ENCODE measurements around the gene HHIPL1.

Gene HHIPL1

DNA sequence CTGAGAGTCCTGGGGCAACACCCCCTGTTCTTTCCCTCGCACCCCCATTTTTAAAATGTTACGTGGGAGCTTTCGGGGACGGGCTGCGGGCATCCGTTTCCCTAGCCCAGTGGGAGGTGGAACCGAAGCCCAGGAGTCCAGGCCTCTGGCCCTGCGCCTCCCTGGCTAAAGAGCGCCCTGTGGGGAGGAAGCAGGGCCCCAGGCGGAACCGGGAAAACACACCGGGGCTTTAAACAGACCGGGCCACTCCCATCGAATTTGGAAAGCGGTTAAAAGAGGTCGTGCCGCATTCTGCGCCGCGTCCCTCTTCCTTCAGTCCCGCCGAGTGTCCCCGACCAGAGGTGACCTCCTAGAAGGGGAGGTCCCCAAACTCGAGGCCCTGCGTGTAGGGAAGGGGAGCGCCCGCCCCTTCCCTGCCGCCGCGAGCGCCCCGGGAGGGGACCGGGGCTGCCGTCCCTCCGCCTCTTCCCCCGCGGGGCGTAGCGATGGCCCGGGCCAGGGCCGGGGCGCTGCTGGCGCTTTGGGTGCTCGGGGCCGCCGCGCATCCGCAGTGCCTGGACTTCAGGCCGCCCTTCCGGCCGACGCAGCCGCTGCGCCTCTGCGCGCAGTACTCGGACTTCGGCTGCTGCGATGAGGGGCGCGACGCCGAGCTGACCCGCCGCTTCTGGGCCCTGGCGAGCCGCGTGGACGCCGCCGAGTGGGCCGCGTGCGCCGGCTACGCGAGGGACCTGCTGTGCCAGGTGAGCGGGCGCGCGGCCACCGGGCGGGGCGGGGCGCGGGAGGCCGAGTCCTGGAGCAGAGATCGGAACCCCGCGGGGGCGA, at the start of gene HHIPL1:
HHIPL1 (plus strand) TSS at position 407 of the 822 bp plus-strand sequence; CDS start at position 486, 79 bp downstream.
- no peak for DNase-seq (ENCODE audit: low read depth)

DNA sequence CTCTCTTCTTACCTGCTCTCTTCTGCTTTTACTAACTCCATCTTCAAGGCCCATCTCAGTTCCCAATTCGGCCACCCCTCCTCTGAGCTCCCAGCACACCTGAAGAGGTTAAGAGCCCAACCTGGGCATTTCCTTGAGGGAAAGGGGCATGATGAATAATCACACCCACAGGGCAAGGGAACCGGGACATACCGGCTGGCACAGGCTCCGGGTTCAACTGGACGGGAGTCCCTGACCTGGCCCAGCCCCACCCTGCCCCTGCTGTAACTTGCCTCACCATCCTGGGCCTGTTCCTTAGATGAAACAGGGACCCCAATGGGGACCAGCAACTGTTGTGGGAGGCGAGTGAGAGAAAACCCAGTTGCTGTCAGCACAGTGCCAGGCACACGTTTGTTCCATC, 49.4 kb upstream of the HHIPL1 start:
- no peak for DNase-seq (ENCODE audit: low read depth)

DNA sequence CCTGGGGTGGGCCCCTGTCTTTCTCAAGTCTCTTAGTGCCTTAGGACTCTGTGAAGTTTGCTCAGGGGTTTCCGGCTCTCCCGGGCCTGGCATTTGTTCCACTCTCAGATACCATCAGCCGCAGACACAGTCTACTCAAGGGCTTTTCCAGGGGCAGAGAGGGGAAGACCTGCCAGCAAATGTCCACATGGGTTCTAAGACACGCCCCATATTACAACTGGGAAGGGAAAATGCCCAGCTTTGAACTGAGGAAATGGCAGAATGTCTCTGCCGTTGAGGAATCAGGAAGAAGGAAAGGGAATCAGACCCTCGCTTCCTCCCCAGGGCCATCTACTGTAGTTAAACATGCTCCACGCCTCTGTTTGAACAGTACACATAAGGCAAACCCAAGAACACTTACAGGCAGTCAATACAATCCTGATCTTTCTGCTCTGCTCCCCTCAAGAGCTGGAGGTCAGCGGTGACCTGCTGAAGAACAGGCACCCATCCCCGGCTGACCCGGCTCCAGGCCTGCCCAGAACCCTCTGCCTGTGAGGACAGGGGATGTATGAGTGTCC, 48.8 kb upstream of the HHIPL1 start:
- DNase-seq (ENCODE audit: low read depth), result no peak

DNA sequence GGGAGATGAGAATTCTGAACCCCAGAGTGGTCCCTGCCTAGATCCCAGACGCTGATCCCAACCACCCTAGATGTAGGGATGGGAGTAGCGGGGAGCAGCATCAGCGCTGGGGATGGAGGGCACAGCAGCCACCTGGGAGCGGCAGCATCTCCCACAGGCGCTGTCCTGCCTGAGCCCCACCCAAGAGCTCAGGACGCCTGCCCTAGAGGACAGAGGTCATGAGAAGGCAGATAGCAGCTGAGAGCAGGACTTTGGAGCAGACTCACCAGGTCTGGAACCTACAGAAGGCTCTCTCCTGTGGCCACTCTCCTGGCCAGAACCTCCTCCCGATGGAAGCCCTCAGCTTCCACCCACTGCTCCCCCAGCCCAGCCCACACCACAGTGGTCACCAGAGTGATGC, 48.2 kb upstream of the HHIPL1 start:
- no peak for DNase-seq (ENCODE audit: low read depth)

DNA sequence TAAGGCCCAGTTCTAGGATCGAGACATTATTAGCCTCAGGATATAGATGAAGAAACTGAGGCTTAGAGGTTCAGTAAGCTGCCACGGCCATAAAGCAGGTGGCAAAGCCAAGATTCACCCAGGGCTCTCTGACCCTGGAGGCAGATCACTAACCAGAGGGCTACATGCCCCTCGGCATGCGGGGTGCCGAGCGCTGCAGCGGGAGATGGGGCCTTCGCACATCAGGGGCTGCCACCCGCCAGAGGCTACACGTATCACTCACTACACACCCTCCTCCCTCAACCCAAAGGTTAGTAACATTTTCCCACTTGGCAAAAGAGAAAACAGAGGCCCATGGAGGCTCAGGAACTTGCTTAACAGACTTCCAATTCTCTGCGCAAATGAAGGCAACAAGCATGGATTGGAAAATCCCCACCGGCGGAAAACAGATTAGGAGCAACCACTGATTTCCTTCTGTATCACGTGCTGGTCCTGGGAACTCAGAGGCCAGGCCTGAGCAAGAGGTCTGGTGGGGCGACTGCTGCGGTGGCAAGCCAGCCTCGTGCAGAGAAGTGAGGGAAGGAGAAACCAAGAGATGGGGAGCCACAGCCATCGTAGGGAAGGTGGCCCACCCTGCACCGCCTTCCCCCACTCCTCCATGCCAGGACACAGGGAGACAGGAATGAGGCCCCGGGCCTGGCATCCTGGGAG, 46.9 kb upstream of the HHIPL1 start:
- no peak for DNase-seq (ENCODE audit: low read depth)

DNA sequence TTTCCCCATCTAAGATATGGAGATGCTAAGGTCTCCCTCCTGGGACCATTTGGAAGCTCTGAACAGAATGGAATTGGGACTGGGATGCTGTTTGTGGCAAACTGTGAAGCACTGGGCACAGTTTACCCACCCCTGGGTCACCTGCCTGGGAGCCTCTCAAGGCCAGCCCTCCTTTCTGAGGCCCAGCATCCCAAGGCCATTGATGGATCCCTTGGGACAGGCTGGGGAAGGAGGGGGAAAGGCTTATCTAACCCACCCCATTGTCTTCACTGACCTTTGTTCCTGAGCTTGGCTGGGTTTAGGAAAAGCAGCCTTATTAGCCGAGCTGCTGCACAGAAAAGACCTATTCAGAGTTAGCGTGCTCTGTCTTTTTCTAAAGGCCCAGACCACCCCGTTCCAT, 46.2 kb upstream of the HHIPL1 start:
- no peak for DNase-seq (ENCODE audit: low read depth)

DNA sequence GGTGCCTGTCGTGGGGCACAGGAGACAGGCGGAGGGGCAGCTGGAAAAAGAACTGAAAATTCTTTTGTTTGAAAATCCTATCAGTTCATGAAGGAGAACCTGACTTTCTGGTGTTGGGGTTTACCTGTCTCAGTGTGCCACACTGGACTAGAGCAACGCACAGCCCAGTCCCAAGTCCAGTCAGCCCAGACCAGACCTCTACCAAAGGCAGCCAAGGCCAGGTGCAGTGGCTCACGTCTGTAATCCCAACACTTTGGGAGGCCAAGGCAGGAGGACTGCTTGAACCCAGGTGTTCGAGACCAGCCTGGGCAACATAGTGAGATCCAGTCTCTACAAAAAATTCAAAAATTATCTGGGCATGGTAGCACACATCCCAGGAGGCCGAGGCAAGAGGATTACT, 45.5 kb upstream of the HHIPL1 start:
- DNase-seq (ENCODE audit: low read depth), result no peak

DNA sequence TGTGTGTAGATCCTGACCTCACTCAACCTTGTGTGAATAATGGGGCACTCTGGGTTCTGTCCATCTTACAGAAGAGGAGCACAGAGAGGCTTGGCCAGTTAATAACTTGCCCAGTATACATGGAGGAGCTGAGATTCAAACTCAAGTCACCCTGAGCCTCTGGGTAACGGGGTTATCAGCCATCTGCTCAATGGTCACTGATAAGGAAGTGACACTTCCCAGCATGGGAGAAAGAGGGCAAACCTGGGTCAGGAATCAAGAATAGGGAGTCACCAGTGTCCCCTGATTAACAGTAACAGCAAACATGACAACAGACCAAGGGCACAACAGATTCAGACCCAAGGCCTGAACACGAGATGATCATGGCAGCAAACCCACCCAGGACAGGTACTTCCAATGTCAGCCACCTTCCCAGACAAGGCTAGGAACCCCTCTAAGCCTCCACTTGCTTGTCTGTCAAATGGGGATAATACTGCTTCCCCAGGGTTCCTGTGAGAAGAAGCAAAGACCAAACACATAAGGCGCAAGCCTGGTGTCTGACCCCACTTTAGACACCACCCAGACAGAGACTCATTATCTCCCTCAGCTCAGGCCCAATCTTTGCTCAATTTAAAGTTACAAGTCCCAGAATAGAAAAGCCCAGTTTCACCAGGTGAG, 44.6 kb upstream of the HHIPL1 start:
- no peak for DNase-seq (ENCODE audit: low read depth)

DNA sequence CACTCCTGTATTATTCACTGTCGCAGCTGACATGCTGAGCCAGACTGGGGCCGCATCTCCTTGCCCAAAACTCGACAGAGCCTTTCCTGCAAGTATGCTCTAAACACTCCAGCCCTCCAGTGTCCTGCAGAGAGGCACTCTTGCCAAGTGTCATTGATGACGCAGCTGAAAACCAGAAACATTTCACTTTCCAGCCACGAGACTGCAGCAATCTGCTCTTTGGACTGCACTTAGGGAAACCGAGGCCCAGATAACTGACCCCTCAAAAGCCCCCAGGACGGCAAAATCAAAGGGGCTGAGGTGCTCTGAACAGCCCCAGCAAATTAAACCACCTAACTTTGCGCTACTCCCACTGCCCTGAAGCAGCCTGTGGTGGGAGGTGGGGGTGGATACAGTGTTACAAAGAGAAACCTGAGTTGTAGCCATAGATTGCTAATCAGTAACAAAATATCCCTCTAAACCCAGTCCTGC, 43.5 kb upstream of the HHIPL1 start:
- DNase-seq (ENCODE audit: low read depth), result no peak

DNA sequence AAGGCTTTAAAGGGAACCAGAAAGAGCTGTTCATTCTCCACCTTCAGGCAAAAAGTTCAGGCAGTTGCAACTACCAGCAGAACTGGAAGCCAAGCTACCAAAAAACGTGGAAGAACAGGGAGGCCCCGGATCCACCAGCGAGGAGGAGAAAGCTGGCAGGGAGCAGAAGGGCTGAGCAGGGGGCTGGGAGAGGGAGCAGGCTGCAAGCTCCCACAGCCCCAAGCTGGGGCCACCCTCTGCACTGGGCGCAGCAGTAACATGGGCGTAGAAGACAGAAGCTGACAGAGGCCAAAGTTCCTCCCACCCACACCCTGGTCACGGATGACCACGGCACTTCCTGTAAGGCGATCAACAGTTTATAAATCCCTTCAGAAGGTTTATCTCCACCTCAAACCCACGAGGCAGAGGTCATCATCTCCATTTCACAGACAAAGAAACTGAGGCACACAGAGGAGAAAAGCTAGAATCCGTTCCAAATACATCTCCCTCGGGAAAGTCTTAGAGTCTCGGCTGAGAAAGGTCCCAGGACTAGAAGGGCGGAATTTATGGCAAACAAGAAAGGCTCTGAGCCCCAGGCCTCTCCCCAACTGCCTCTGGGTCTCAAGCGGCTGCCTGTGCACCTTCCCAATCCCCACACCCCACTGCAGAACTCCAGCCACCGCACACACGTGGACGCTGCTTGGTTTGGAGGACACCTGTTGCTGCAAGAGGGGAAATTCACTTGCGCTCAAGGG, 42.7 kb upstream of the HHIPL1 start:
- DNase-seq (ENCODE audit: low read depth), result no peak

DNA sequence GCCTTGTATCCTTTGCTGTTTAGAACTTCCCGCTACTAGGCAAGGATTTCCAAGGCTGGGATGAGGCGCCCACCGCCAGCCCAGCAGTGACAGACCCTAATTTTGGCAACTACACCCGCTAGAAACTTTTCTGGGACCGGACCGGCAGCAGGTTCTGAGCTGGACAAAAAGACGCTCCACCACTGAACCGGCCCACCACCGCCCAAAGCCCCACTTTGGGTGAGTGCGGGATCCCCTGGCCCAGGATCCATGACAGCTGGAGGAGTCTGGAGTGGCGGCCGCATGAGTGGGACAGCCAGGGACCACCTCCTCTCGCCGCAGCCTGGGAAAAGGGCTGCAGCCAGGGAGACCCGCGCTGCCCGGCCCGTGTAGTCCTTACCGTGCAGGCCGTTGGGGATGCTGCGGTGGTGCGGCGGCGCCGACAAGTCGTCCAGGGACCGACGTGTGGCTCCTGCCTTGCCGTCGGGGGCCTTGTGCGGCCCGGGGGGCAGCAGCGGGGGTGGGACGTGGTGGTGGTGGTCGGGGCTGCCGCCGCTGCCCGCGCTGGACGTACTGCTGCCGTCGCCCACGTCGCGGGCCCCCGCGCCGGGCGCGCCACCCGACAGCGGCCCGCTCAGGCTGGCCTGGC, 42.0 kb upstream of the HHIPL1 start:
- DNase-seq (ENCODE audit: low read depth), result no peak

DNA sequence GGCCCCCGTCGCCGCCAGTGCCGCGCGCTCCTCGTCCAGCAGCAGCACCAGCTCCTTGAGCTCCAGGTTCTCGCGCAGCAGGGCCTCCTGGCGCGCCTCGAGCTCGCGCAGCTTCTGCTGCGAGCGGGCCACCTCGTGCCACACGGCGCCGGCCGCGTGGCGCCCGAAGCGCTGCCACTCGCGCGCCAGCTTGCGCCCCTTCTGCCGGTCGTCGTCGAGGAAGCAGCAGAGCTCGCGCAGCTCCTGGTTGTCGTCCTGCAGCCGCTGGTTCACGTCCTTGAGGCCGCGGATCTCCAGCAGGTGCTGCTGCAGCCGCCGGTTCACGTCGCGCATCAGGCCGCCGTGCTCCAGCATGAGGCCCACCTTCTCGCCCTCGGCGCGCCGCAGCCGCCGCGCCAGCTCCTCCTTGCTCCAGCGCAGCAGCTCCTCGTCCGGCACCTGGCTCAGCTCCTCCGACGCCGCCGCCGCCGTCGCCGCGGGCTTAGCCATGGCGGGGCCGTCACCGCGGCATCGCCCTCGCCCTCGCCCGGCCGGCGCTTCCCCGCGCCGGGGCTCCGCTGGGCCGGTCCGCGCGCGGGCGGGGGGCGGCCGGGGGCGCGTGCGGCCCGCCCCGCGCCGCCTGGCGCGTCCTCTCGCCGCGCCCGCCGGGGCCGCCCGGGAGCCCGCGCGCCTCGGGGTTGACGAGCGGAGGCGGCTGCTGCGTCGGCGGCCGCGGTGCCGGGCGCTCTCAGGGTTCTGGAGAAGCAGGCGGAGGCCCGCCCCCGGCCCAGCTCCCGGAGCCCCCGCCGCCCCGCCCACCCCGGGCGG, 41.3 kb upstream of the HHIPL1 start, which contains the start of gene CCDC85C:
CCDC85C (minus strand) TSS at position 737 of the 807 bp plus-strand sequence; CDS start at position 489, 248 bp downstream.
- peak; percentile 5 for DNase-seq (ENCODE audit: low read depth)

DNA sequence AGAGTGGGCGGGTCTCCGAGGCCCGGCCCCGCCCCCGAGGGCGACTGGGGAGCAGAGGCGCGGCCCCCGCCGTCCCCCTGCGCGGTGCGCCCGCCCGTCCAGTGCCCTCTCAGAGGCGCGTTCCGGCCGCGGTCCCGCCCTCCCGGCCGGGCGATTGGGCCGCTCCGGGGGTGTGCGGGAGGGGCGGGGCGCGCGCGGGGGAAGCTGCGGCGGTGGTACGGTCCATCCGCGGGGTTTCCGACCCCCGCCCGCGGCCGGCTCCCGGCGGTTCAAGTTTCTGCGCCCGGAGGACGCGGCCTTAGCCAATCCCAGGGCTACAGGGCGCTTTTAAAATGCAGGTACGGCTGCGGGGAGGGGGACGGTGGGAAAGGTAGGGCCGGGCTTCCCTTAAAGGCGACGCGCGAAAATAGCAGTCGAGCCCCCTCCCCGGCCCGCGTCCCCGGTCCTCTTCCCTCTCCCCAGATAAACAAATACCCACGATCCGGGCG, 40.6 kb upstream of the HHIPL1 start:
- peak; percentile 77 for DNase-seq (ENCODE audit: low read depth)

DNA sequence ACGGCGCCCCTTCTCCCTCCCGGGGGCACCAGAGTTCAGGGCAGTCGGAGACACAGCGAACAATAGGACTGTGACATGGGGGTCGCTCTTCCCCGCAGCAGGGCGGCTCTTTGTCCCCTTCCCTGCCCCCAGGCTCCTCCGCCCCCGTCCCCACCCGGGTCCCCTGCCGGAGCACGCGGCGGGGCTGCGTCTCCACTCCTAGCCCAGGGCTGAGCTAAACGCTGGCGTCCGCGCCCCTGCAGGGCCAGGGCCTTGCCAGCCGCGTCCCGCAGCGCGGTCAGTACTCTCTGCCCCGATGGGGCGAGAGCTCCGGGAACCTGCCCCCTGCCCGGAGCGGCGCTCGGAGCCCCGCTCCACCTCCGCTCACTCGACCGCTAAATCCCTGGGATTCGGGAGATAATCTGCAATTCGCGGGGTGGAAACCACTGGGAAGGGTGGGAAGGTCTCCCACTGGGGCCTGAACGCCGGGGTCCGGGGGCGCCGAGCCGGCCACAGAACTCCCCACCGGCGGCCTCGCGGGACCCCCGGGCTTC, 40.1 kb upstream of the HHIPL1 start:
- DNase-seq (ENCODE audit: low read depth), result no peak

DNA sequence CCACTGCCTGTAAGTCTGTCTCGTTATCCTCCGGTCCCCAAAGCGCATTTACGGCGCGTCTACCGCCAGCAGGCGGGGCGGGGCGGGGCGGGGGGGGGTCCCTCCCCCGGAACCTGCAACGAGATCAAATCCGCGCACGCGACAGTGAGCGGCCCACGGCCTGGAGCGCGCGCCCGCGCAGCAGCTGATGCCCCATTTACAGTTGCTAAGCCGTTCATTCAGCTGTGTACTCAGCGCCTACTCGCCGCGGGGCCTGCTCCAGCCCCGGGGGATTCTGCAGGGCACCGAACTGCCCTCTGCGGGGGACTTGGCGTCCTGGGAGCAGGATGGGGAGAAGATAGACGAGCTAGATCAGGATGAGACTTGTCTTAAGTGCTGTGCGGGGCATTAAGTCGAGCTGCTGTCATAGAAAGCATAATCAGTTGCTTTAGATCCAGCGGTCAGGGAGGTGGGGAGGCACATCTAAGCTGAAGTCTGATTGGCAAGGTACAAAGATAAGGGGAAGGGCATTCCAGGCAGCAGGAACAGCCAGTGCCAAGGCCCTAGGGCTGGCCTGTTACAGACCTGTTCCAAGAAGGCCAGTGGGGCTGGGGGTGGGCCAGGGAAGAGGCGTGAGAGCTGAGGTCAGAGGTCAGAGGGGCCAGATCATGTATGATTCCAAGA, 39.5 kb upstream of the HHIPL1 start:
- DNase-seq (ENCODE audit: low read depth), result peak; percentile 38

DNA sequence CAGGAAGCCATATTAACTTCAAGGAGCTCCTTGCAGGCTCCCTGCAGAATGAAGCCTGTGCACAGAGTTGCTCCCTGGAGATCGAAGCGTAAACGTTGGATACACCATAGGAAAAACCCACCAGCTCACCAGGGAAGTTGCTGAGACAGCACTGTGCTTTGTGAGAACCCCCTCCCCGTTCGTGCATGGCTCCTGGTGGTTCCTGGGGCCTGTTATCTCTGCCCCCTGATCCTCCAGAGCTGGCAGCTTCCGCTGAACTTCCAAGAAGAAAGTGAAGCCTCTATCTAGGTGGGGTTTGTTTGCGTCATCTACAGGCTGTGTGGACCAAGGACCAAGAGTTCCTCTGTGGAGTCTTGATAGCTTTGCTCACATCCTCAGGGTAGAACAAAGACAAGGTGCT, 38.6 kb upstream of the HHIPL1 start:
- no peak for DNase-seq (ENCODE audit: low read depth)

DNA sequence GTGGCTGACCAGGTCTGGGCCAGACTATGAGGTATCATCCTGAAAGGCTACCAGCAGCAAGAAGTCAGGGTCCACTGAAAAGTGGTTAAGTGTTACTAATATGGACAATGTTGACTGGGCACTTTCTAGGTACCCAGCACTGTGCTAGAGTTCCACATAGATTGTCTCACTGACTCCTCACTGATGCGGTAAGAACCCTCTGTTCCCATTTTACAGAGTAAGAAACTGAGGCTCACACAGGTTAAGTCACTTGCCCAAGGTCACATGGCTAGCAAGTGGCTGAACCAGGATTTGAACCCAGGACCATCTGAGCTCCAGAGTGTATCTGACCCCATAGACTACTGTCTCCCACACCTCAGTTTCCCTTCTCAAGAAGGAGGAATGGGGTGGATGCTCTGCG, 36.3 kb upstream of the HHIPL1 start:
- DNase-seq (ENCODE audit: low read depth), result no peak

DNA sequence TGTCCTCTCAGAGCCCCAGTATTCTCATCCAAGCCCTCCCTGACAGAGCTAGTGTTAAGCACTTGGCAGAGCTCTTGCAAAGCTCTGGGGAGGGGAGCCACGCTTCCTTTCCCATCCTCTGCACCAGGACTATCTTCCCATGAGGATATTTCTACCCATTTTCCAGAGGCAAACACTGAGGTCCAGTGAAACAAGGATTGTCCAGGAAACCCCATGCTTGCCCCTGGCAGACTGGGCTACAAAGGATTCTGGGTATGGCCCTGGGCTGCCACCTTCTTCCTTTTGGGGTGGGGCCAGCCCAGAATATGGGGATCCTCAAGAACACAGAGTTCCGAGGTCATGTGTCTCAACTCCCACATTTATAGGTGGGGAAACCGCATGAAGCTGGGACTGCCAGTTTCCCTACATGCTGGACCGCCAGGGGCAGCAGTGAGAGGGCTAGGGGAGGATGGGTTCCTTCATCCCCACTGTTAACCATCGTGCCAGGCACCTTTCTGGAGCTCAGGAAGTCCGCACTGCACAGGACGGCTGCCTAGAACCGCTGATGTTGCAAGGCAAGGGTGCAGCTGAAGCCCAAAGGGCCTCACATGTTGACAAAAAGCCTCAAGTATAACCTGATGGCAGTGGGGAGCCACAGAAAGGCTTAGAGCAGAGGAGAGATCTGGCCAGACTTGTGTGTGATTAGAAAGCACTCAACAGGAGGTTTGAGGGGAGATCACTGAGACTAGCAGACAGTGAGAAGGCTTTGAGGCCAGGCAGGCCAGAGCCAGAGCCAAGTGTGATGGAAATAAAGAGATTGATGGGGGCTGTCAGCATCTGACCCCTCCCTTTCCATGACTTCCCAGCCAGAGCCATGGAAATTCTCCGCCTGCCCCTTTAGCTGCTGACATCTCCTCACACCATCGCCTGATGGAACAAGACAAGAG, 35.4 kb upstream of the HHIPL1 start:
- DNase-seq (ENCODE audit: low read depth), result no peak
